ENCODE data around the gene RNASET2.
"Not testable (repeated sequence)": the region's sequence is repeated elsewhere in the genome, so short reads cannot be mapped to it uniquely, and the experiment has no call there.

The RNASET2 gene

DNA sequence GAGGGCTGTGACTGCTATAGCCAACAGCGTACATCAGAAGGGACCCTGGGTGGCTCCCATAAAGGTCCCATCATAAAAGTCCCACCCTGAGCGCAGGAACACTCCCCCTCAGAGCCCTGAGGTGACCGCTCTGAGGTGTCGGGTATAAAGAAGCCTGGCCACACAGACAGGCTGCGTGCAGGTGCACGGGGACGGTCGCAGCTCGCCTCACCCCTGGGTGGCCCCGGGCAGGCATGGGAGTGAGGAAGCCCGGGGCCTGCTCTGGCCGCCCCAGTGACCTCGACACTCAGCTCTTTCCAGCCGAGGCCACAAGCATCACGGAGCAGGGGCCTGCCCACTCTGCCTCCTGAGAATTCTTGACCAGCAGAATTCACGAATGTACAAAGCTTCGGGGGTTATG lies 14.4 kb upstream of the RNASET2 start:
- in situ Hi-C loops (cut with MboI; ENCODE audit: low sequenced_read_pairs), result no loop called here

DNA sequence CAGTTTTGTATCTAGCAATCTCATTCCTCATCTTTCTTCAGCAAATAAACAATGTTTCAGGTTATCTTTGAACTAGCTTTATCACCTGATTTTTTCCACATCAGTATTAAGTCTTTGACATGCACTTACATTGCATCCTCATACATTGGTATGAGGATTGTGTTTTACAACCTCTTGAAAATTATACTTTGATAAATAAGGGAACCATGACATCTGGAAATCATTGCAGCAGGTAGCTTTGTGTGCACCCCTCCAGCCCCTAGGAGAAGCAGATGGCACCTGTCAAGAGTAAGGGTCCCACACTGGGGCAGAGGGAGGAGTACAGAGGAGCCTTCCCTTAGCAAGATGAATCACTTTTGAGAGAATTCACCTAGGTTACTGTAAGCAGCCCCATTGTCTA lies 13.7 kb upstream of the RNASET2 start:
- in situ Hi-C loops (cut with MboI; ENCODE audit: low sequenced_read_pairs), result no loop called here

DNA sequence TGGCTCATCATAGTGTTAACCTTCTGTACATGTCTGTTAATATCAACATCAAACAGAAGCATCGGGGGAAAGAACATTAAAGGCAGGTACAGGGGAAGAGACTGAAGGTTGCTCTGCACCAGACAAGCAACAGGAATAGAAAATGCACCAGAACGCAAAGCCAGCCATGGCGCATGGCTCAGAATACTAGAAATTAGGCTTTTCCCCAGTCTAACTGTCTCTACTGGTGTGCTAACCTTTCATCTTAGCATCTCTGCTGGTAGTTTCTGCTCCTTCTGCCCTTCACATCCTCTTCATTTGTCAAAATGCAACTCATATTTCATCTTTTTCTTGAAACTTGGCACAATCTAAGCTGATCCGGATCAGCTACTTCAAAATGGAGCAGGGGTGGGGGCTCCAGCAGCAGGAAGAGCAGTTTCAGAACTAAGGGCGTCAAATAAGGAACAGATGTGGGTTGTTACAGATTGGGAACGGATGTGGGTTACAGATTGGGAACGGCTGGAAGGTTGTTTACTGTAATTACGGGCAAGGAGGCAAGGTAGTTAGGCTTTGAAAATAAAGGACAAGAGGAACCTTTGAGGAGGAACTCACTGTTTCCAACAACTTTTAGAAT lies 13.1 kb upstream of the RNASET2 start:
- in situ Hi-C loops (cut with MboI; ENCODE audit: low sequenced_read_pairs), result no loop called here

DNA sequence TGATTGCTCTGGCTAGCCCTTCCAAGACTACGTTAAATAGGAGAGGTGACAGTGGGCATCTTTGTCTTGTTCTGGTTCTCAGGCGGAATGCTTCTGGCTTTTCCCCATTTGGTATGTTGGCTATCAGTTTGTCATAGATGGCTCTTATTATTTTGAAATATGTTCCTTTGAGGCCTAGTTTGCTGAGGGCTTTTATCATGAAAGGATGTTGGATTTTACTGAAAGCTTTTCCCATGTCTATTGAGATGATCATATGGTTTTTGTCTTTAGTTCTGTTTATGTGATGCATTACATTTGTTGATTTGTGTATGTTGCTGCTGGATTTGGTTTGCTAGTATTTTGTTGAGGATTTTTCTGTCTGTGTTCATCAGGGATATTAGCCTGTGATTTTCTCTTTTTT lies 9.9 kb upstream of the RNASET2 start:
- in situ Hi-C loops (cut with MboI; ENCODE audit: low sequenced_read_pairs), result no loop called here

DNA sequence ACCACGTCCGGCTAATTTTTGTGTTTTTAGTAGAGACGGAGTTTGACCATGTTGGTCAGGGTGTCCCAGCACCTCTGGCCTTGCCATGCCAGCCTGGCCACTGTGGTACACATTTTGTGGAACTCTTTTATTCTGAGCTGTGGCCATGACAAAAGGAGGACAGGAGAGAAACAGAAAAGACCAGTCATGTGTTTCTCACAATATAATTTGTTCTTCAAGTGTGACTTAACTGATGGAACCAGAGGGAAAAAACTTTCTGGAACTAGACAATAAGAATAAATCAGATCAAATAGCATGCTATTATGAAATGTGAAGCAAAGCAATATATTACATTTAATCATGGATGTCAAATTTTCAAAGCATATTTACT lies 4.2 kb upstream of the RNASET2 start:
- in situ Hi-C loops (cut with MboI; ENCODE audit: low sequenced_read_pairs), result no loop called here

DNA sequence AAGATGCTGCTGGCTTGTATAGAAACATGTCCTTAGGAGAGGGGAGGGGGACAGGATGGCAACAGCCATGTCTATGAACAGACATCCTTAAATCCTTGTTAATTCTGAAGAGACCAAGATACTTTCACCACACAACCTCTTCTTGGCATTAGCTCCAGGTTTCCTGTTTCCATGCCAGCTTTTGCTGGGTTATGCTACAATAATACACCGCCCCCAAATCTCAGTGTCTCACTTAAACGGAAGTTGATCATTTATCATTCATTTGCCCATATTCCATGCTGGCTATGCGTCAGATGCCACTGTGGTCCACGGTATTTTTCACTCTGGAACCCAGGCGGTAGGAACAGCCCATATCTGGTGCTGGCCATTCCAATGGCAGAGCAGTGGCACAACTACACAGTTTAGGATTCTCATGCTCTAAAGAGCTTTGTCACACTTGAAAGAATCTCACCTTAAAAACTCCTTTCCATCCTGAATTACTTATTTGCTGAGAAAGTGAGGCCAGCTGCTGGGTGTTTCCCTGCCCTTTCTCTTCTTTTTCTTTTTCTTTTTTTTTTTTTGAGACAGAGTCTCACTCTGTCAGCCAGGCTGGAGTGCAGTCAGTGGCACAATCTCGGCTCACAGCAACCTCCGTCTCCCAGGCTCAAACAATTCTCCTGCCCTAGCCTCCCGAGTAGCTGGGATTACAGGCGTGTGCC lies 3.7 kb upstream of the RNASET2 start:
- in situ Hi-C loops (cut with MboI; ENCODE audit: low sequenced_read_pairs), result no loop called here

DNA sequence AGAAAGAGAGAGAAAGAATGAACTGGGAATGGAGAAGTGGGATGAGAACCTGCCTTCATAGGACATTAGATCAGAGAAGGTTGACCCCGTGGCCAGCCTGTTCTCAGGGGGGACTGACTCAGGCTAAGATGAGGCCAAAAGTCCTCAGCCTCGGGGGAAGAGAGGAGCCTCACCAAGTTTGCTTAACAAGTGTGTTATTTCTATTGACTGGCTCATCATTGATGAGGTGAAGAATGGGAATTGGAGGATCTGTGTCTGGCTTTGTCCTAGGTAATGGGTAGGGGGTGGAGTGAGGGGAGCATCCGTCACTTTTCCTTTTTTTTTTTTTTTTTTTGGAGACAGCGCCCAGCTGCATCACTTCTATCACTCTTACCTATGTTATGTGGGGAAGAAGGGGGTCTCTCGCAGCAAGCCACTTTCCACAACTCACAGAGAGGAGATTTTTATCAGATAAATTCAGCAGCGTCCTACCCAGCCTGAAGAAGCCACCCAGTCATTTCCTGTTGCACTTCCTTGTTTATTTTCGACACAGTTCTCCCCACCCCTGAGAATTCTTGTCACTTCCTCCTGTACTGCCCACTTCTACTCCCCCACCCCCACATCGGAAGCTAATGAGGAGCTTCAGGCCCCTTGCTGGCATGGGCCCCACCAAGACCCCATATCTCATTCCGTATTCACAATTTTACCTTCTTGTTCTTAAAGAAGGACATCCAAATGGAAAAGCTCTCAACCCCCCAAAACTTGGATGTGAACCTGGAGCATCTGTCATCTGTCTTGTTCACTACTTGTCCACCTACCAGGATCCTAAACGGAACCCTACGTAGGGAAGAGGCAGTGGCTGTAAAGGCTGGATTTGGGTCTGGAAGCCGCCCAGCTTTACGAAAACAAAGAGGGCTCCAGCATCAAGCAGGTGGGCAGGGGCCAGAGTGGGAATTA lies 2.8 kb upstream of the RNASET2 start:
- in situ Hi-C loops (cut with MboI; ENCODE audit: low sequenced_read_pairs), result no loop called here

DNA sequence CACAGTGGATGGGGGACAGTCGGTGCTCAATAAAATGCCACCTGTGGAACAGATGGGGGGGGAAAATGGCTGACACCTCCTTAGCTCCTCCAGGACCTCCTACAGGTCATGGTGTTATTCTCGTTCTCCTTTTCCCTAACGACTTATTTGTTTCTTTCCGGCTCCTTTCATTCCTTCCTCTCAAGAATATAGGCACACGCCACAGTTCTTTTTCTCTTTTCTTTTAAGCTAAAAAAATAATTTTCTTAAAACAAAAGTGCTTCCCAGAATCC lies 1.4 kb upstream of the RNASET2 start:
- in situ Hi-C loops (cut with MboI; ENCODE audit: low sequenced_read_pairs), result no loop called here

DNA sequence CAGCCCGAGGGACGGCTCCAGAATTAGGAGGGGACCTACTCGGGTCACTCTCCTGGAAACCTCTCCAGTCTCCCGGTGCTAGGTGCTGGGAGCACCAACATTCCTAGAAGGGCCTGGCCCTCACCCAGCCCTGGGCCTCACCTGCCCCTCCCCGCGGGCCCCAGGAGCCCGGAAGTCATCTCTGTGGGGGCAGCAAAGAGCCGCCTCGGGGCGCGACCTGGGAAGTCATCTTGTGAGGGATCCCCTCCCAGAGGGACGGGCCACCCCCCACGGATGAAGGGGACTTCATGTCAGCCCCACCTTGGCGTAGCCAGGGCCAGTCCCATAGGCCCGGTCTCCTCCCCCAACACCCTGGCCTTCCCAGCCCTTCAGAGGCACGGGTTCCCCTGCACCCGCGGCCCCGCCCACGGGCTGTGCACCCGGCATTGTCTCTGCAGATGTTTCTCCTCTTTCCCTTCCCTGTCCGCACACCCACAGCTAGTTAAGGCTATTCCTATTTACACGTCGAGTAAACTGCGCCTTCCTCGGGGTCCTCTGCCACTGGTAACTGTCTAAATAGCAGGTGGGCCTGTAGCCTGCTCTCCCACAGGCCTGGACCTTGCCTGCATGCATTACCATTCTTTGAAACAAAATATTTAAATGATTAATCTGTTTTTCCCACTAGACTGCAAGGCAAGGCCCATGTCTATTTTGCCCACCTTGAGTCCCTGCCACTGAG lies 896 bp upstream of the RNASET2 start:
- in situ Hi-C loops (cut with MboI; ENCODE audit: low sequenced_read_pairs), result no loop called here

DNA sequence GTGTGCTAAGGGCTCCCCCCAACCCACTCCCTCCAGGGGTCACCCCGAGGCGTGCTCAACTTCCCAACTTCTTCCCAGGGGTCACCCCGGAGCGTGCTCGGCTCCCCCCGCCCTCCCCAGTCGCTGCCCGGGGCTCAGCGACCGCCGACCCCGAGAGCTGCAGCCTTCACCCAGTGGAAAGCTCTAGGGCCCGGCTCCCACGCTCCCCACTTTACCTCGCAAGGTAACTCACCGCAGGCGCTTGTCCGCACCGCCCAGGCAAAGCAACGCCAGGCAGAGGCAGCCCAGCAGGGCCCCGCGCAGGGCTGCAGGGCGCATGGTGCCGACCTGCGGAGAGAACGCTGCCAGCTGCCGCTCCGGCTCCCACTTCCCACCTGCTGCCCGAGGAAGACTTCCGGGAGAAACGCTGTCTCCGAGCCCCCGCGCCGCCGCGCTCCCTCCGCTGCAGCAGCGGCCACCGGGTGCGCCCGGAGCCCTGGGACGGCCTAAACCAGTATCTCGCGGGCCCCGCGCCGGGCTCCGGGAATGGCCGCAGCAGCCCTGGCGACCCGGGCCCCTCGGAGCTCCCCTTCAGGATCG lies 396 bp downstream of the RNASET2 start:
- in situ Hi-C loops (cut with MboI; ENCODE audit: low sequenced_read_pairs), result no loop called here

DNA sequence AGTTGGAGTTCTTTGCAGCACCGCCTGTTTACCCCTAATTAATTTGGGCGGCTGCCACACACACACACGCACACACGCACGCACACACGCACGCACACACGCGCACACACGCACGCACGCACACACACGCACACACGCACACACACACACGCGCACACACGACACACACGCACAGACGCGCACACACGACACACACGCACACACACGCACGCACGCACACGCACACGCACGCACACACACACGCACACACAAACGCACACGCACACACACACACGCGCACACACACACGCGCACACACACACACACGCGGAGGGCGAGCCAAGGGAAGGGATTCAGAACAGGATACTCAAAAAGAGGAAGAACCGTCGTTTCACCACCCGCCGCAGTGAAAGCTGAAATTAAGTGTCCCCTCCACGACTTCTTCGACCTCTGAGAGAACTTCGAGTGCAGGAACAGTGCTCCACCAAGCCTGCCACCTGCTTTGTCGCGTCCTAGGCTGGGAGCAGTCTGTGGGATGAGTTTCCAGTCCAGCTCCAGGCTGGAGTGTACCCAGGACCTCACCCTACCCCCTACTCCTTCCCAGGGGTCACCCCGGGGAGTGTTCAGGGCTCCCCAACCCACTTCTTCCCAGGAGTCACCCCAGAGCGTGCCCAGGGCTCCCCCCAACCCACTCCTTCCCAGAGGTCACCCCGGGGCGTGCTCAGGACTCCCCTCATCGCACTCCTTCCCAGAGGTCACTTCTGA lies 1.1 kb downstream of the RNASET2 start:
- in situ Hi-C loops (cut with MboI; ENCODE audit: low sequenced_read_pairs), result no loop called here

DNA sequence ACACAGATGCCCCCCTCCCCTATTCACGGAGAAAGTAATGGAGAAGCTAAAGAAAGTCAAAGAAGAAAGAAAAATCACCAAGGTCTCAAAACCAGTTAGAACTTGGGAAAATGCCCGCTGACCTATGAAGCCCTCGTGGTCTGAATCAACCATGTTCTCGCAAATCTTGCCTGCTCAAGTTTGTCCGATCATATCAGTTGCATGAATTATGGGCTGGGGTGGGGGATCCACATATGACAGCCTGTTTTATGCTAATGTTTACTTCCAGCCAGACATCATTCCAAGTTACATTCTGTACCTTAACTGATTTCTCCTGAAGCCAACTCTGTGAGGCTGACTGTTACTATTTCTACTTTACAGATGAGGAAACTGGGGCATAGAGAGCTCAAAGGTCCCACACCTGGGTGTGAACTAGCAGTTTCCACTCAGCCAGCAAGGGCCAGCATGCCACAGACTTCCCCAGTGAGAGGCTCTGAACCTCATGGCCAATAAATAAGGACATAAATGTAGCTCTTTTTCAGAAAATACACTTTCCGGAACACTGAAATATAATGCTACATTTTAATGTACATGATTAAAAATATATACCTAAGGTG lies 2.1 kb downstream of the RNASET2 start:
- in situ Hi-C loops (cut with MboI; ENCODE audit: low sequenced_read_pairs), result no loop called here

DNA sequence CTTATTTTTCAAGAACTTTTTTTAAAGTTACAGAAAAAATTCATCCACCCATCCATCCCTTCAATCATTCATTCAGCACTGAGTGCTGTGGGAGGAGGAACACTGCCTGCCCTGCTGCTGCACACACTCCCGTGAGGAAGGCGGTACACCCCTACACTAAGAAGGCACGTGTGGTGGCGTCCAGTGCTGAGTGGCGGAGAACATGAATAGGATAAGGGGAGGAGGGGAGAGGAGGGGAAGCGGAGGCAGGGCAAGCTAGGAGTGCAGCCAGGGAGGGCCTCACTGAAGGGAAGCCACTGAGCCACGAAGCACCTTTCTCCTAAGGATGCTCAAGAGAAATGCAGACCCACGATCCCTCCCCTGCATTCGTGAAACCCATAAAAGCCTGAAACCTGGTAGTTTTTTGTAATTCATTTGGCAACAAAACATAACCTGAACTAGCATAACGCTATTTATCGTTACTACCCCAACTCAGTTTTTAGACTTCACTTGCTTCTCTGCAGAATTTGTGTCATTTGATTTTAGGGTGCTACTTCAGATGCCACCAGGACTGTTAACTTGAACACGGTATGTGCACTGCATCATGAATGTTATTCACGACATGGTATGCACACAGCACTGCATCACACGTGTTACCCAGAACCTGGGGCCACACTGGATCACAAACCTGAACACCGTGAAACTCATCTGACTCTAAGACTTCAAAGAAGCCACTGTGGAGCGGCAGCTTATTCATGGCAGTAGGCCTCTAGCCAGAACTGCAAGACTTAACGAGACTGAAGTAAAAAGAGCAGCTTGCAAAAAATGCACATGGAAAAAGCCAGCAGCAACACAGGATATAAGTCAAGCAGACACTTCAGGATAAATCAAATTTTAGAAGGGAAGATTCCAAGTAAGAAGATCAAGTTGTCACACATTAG lies 3.5 kb downstream of the RNASET2 start:
- in situ Hi-C loops (cut with MboI; ENCODE audit: low sequenced_read_pairs), result no loop called here

DNA sequence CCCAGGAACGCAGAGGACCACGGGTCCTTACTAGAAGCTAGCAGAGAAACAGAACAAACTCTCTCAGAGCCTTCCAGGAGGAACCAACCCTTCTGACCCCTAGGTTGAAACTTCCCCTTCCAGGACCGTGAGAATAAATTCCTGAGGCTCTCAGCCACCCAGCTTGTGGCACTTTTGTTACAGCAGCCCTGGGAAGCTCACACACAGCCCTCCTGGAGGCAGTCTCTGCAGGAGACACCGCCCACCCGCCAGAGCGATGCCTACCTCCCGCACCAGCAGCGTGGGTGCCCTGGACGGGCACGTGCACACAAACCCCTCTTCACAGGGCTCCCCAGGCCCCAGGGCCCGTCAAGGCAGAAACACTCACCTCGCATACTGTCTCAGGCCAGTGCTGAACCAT lies 4.2 kb downstream of the RNASET2 start:
- in situ Hi-C loops (cut with MboI; ENCODE audit: low sequenced_read_pairs), result no loop called here

DNA sequence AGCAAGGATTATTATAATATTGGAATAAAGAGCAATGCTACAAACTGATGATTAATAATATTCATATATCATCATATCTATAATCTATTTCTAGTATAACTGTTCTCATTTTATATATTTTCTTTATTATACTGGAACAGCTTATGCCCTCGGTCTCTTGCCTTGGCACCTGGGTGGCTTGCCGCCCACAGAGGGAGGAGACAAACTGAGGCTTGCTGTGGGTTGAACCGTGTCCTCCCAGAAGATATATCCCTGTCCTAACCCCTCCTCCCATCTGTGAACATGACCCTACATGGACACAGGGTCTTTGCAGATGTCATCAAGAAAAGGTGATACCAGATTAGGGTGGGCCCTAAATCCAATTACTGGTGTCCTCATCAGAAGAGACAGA lies 4.7 kb downstream of the RNASET2 start:
- in situ Hi-C loops (cut with MboI; ENCODE audit: low sequenced_read_pairs), result no loop called here

DNA sequence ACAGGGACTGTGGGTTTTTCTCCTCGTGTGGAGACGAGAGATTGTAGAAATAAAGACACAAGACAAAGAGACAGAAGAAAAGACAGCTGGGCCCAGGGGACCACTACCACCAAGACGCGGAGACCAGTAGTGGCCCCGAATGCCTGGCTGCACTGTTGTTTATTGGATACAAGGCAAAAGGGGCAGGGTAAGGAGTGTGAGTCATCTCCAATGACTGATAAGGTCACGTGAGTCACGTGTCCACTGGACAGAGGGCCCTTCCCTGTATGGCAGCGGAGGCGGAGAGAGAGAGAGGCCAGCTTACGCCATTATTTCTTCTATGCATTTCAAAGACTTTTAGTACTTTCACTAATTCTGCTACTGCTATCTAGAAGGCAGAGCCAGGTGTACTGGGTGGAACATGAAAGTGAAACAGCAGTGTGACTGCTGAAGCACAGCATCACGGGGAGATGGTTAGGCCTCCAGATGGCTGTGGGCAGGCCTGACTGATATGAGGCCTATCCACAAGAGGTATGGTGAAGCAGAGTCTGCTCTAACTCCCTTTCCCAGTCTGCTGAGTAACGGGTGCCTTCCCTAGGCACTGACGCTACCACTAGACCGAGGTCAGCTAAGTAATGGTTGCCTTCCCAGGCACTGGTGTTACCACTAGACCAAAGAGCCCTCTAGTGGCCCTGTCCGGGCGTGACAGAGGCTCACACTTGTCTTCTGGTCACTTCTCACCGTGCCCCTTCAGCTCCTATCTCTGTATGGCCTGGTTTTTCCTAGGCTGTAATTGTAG lies 5.3 kb downstream of the RNASET2 start:
- in situ Hi-C loops (cut with MboI; ENCODE audit: low sequenced_read_pairs), result not testable (repeated sequence)

DNA sequence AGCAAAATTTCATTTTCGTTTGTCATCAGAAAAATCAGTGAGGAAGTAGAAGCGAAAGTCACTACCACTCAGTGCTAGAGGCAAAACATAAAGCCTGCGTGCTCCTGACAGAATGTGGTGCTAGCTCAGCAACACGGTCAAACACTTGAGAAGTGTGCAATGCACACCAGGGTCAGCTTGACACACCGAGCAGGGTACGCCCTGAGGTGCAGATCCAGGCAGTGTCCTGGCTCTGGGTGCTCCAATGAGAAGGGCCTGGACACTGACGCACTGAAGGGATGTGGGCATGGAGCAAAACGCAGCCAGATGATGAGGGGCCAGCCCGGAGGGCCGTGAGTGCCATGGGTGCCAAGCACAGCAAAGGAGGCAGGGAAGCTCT lies 5.9 kb downstream of the RNASET2 start:
- in situ Hi-C loops (cut with MboI; ENCODE audit: low sequenced_read_pairs), result no loop called here

Data from HL-60/S4 treated with phorbol 12-myristate 13-acetate at 8.2 ng/mL for 4 days and 3 days (cell line).